Duodenal mucosa (tissue), 2 donors: ENCODE measurements around the gene HOTAIR.

Source experiments
- H3K27ac ChIP-seq: one replicate; pipeline ENCODE4 v1.7.0; 2013; ENCODE audit warnings: low read depth, low read length
- H3K27me3 ChIP-seq, 2 donors: one replicate each; pipeline ENCODE4 v1.7.0; 2013; ENCODE audit warnings: low read length in 2 of 2, control low read depth in 1 of 2; ENCODE audit not compliant: insufficient read depth in 2 of 2, control insufficient read depth in 1 of 2
- H3K36me3 ChIP-seq, 2 donors: one replicate each; pipeline ENCODE4 v1.7.0; 2013; ENCODE audit warnings: low read length in 2 of 2, control low read depth in 1 of 2; ENCODE audit not compliant: insufficient read depth in 2 of 2, control insufficient read depth in 1 of 2
- H3K4me1 ChIP-seq, 2 donors: one replicate each; pipeline ENCODE4 v1.7.0; 2013; ENCODE audit warnings: low read length in 2 of 2, control low read depth in 1 of 2; ENCODE audit not compliant: insufficient read depth in 2 of 2, control insufficient read depth in 1 of 2
- H3K4me3 ChIP-seq, 2 donors: one replicate each; pipeline ENCODE4 v1.7.0; 2013; ENCODE audit warnings: low read length in 2 of 2, low read depth in 1 of 2
- H3K9ac ChIP-seq, 2 donors: one replicate each; pipeline ENCODE4 v1.7.0; 2013; ENCODE audit warnings: low read length in 2 of 2, low read depth in 1 of 2
- H3K9me3 ChIP-seq, 2 donors: one replicate each; pipeline ENCODE4 v1.7.0; 2013; ENCODE audit warnings: low read length in 2 of 2, control low read depth in 1 of 2; ENCODE audit not compliant: control insufficient read depth in 1 of 2

The HOTAIR gene

DNA sequence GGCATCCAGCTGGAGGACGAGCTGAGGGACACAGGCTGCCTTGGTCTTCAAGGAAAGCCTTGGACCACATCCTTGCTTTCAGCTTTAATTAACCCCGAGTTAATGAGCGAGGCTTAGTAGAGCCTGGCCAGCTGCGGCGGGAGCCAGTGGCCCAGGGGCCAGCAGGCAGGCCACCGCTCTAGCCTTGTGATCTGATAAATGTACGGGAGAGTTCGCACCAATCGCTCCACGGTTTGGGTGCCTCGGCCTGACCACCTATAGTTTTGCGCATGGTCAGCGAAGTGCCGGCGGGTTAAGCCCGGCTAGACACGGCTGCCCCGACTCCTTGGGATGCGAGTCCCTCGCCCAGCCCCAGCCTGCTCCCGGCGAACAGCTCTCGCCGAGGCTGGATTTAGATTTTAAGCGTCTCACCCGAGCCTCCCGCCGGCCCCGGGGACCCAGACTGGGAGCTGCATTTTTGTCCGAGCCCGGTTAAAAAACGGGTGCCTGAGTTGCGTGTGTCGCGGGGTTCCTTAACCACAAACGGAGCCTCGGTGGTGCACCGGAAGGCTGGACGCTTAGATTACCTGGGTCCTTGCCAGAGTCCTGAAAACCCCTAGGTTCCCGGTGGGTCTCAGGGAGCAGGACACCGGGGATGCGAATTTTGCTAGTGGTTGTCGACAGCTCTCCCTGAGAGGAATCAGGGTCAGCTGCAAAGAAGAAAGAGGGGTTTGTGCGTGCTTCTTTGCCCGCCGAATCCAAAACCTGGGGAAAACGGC, 23.0 kb downstream of the HOTAIR start:
- no peaks in the 10 kb centered on the region for H3K36me3 ChIP-seq
- peaks cover 96% of the 10 kb centered on the region in 2 donors for H3K27me3 ChIP-seq
- no peak overlapping the region for H3K4me3 ChIP-seq
- H3K4me1 ChIP-seq = peaks cover 0 to 3% of the 10 kb centered on the region in 2 donors
- H3K9me3 ChIP-seq = no peaks in the 10 kb centered on the region
- H3K9ac ChIP-seq = no peak overlapping the region
- no peak overlapping the region for H3K27ac ChIP-seq

DNA sequence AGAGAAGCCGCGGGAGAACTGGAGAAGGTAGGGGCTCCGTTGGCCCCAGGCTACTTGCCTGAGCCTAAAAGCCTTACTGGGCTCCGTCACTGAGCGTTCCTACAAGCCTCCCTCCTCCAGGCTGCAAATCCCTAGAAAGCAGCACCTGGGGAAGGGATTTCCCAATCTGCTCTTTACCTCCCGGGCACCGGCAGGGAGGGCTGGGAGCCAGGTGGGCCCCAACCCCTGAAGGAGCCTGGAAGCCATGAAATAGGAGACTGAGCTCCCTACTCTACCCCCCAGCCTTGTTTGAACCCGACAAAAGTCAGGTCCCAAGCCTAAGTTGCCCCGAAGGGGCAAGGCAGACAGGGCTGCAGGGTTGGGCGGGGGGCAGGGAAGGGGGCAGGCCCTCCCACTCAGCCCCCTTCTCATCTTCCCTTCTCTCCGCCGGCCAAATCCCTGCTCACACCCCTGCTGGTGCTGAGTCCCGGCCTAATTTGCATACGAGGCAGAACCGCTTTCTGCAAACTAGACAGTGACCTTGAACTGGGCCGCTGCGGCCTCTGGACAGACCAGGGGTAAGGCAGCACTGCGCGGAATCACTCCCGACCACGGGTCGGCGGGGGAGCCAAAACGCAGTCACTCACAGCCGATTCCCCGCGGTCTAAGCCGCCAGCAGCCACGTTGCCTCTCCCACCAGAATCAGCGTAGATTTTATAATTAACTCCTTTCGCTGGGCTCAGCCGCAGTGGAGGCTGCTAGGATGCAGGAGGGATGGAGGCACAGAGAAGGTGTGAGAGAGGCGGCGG, 23.8 kb downstream of the HOTAIR start:
- Histone ChIP-seq H3K27ac (no peak overlapping the region), H3K4me1 (peaks cover 0 to 3% of the 10 kb centered on the region in 2 donors), H3K9ac (no peak overlapping the region), H3K9me3 (no peaks in the 10 kb centered on the region), H3K27me3 (peaks cover 96% of the 10 kb centered on the region in 2 donors), H3K4me3 (no peak overlapping the region), H3K36me3 (no peaks in the 10 kb centered on the region)

DNA sequence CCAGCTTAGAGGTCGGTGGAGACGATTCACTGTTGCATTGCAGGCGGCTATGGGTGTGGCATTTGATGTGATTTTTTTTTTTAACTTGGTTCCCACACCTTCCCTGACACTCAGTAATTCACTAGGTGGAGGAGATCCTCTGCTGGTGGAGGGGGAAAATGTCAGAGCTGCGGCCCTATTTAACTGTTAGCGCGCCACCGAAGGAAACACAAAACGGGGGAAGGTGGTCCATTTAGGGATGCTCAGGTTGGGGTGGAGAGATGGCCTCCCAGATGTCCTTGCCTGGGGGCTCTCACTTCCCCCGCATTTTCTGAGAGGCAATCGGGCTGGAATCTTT, 24.3 kb downstream of the HOTAIR start:
- H3K27ac ChIP-seq = no peak overlapping the region

DNA sequence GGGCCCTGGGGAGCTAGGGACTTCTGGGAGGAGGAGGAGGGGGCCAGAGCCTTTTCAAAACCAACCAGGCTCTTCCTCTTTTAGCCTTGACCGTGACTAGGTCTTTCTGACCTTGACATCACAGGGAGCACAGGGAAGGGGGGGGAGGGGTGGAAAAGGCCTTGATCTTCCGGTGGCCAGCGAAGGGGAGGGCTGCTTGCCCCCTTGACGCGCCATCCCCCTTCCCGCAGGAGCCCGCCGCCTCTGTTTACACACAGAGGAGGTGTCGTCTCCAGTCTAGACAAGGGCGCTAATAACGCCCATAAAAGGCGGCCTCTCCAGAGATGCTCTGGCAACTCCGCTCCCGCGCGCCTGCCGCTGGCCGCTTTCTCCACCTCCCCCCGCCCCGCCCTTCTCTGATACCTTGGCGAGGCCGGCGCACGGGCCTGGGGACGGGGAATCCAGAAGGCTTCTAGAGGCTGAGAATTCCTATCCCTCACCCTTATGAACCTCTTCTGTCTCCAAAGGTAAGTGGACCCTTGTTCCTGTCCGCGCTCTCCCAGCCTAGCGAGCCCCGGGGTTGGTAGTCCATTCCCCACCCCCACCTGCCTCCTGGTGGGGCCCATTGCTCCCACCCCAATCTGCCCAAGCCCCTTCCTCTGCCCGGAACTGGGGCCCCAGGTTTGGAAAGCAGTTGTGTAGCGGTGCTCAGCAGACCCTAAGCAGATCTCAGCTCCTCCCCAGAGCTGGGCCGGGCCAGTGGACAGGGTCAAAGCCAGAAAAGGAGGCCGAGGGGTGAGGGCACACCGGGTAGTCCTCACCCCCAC, 24.9 kb downstream of the HOTAIR start:
- H3K4me3 ChIP-seq = no peak overlapping the region

More for the DNA sequence above, 24.3 kb downstream of the HOTAIR start:
- H3K9me3 ChIP-seq = no peaks in the 10 kb centered on the region
- H3K27me3 ChIP-seq = peaks cover 96% of the 10 kb centered on the region in 2 donors
- H3K9ac ChIP-seq = no peak overlapping the region
- no peaks in the 10 kb centered on the region for H3K36me3 ChIP-seq
- H3K4me1 ChIP-seq = peaks cover 0 to 3% of the 10 kb centered on the region in 2 donors
- H3K4me3 ChIP-seq = no peak overlapping the region

DNA sequence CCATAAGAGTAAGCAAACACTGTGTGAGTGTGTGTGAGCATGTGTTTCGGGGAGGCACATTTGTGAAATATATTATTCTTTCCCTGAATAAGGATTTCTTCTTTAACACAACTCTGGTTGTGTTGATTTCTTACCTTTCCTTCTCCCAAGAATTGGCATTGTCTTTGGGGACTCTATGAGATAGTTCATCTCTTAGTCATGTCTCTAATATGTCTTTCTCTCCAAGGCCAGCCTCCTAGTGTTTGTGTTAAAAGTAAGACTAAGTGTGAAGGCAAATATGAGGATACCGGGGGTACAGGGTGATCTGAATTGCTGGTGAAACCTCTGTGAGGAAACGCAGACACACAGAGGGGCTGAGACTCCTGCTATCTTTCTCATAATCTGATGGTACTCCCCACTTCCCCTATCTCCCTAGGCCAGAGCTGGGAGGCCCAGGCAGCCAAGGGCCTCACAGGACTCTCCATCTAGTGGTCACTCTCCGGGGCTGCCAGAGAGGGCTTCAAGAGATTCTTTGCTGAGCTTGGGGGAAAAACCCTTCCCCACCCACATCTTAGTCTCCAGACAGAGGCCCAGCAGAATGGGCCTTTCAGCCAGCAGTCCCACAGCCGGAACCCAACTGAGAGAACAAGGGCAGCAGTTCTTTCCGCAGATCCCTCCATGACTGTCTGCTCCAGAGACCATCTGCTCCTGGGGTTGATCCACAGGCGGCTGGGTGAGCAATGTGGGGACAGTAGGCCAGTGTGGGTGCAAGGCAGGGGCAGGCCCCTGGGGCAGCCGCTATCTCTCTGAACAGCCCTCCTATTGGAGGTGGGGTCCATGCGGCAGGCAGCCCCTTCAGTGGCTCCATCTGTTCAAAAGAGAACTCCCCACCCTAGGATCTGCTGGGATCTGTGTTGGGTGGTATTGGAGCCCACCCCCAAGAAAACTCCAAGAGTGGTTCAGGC, 25.8 kb downstream of the HOTAIR start:
- Histone ChIP-seq H3K27me3 (peaks cover 96 to 98% of the 10 kb centered on the region in 2 donors), H3K4me1 (no peaks in the 10 kb centered on the region), H3K36me3 (no peaks in the 10 kb centered on the region), H3K9ac (no peak overlapping the region), H3K9me3 (no peaks in the 10 kb centered on the region), H3K4me3 (no peak overlapping the region), H3K27ac (no peak overlapping the region)

More for the DNA sequence above, 24.9 kb downstream of the HOTAIR start:
- Histone ChIP-seq H3K9ac (no peak overlapping the region), H3K27me3 (peaks cover 96 to 97% of the 10 kb centered on the region in 2 donors), H3K27ac (no peak overlapping the region), H3K9me3 (no peaks in the 10 kb centered on the region), H3K36me3 (no peaks in the 10 kb centered on the region), H3K4me1 (peaks cover 0 to 2% of the 10 kb centered on the region in 2 donors)

DNA sequence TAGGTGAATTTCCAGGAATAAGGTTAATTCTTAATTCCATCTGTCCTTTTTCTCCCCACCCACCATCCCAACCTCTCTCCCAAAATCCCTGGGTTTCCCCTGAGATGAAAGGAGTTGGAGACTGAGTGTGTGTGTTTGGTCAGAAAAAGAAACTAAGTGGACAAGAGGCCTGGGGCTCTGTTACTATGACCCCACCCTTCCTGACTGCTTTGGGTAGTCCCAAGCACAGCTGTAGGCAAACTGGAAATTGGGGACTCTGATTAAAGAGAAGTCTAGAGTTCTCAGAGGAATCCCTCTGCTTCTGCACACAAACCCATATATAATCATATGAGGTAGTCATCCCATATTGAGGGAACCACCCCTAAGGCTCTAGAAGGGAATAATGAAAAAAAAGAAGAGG, 27.0 kb downstream of the HOTAIR start:
- no peaks in the 10 kb centered on the region for H3K4me1 ChIP-seq
- H3K9ac ChIP-seq = no peak overlapping the region
- peaks cover 96% of the 10 kb centered on the region in 2 donors for H3K27me3 ChIP-seq
- H3K4me3 ChIP-seq = no peak overlapping the region
- H3K27ac ChIP-seq = no peak overlapping the region
- H3K36me3 ChIP-seq = no peaks in the 10 kb centered on the region
- no peaks in the 10 kb centered on the region for H3K9me3 ChIP-seq

DNA sequence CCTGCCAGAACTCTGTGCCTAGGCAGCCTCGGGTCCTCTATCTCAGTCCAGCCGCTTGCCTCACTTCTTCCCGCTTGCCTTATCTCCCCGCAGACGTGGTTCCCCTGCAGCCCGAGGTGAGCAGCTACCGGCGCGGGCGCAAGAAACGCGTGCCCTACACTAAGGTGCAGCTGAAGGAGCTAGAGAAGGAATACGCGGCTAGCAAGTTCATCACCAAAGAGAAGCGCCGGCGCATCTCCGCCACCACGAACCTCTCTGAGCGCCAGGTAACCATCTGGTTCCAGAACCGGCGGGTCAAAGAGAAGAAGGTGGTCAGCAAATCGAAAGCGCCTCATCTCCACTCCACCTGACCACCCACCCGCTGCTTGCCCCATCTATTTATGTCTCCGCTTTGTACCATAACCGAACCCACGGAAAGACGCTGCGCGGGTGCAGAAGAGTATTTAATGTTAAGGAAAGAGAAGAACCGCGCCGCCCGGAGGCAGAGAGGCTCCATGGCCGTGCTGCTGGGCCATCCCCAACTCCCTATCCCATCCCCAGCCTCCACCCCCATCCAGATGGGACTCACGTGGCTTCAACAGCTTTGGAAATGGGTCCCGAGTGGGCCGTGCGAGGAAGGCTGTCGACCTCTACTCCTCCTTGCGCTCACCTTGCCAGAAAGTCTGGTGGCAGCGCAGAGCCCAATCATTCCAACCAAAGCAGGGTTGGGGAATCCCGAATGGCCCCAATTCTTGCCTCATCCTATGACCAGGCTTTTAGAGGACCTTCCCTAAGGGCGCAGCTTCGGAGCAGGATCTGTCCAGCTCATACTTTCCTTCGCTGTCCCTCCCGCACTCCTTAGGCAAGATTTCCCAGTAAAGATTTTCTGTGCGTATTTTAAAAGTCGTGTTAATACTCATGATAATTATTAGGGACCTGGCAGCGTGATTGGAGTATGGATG, 29.6 kb downstream of the HOTAIR start:
- Histone ChIP-seq H3K9me3 (no peaks in the 10 kb centered on the region), H3K4me3 (no peak overlapping the region), H3K27me3 (peaks cover 91 to 94% of the 10 kb centered on the region in 2 donors), H3K4me1 (no peaks in the 10 kb centered on the region), H3K27ac (no peak overlapping the region), H3K36me3 (no peaks in the 10 kb centered on the region), H3K9ac (no peak overlapping the region)

DNA sequence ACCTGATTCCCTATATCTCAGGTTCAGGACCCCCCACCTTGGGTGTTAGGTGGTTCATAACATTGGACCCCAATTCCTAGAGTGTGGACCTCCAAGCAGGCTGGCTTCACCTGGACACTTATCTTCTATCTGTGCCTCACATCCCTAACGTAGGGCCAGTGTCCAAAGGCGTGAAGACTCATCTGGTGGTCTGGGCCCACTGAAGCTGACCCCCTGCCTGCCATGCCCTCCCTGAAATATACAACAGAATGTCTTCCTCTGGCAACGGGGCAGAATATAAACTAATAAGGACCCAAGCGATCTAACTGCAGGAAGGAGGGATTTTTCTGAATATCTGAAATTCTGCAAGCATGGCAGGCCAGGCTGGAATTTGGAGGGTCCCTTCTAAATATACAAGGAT, 30.5 kb downstream of the HOTAIR start:
- no peaks in the 10 kb centered on the region for H3K36me3 ChIP-seq
- peaks cover 88 to 94% of the 10 kb centered on the region in 2 donors for H3K27me3 ChIP-seq
- H3K4me1 ChIP-seq = no peaks in the 10 kb centered on the region
- no peak overlapping the region for H3K4me3 ChIP-seq
- H3K9me3 ChIP-seq = no peaks in the 10 kb centered on the region
- no peak overlapping the region for H3K27ac ChIP-seq
- no peak overlapping the region for H3K9ac ChIP-seq
